ENCODE data around the gene FAM156A.
"Not testable (repeated sequence)": the region's sequence is repeated elsewhere in the genome, so short reads cannot be mapped to it uniquely, and the experiment has no call there.

DNA sequence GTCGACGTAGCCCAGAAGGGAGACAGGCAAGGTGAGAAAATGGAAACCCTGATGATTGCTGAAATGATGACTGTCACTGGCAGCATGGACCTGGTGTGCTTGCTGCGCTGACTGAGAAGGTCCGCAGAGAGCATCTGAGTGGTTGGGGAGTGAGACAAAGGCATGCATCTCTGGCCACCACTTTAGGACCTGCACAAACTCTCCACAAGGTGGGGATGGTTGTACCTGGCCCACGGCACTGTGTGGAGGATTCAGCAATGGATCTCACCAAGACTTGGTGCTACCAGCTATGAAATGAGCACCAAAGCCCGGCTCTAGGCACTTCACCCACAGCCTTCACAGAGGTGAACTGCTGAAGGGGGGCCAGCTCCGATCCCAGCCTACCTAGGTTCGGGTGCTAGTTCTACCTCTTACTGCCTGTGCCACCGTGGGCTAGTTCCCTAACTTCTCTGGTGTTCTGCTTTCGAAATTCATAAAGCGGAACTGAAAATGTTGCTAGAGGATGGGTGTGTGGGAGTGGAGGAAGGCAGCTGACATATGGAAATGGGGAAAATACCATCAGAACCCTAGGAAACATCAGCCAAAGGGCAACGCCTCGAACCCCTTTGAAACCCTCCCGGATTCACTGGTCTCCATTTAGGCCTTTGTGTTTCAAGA lies 12.4 kb downstream of the FAM156A start:
- not testable (repeated sequence) for TF ChIP-seq POLR2A (IDR thresholded peaks at IDR 0.05; ENCODE audit: low read depth, low read length); POLR2AphosphoS5 (IDR thresholded peaks at IDR 0.05; ENCODE audit: low read depth, low read length); TAF1 (IDR thresholded peaks at IDR 0.05; ENCODE audit: borderline replicate concordance, low read depth, low read length)

All from GM12892 (cell line).